Femur (tissue), 1 donor: Measurements from ENCODE around the gene COL18A1.
"Not testable (repeated sequence)": the region's sequence is repeated elsewhere in the genome, so short reads cannot be mapped to it uniquely, and the experiment has no call there.

Source experiments
- DNase-seq: peaks from one replicate; pipeline ENCODE4 v3.0.0-alpha.2; 2017

COL18A1 gene

GRCh38 chr21:45429221-45430175, 24.5 kb downstream of the COL18A1 start:
- no peak for DNase-seq

- no peak for DNase-seq
These were observed 25.8 kb downstream of the COL18A1 start for GRCh38 chr21:45430521-45431501.

DNA sequence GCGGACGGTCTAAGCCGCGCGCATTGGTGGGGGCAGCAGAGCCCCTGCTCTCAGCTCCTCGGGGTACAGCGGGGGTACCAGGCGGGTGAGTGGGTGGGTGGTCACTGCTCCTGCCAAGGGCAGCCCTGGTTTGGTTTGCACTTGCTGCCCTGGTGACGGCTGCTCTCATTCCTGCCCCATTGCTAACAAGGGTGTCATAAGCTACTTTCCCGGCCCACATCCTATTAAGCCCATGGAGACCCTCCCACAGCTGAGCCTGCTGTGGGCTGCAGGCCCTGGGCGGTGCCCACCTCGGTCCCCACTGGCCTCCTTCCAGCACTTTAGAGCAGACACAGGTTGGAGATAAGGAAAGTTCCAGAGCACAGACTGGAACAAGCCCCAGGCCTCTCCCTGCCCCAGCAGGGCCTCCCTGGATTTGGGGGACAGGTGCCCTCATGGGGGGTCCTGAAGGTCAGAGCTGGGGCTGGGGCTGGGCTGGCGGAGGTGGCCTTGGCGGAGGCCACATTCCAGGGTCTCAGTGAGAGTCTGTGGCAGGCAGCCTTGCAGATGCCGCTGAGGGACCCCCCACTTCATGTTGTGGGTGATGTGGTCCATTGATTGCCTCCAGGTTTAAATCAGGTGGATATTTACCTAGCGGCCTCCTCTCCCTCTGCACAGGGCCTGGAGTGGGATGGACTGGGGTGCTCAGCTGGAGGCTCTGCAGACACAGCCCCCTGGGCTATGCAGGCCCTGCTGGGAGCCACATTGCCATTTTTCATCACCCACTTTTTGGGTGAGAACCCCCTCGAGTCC, 27.0 kb downstream of the COL18A1 start:
- no peak for DNase-seq

DNA sequence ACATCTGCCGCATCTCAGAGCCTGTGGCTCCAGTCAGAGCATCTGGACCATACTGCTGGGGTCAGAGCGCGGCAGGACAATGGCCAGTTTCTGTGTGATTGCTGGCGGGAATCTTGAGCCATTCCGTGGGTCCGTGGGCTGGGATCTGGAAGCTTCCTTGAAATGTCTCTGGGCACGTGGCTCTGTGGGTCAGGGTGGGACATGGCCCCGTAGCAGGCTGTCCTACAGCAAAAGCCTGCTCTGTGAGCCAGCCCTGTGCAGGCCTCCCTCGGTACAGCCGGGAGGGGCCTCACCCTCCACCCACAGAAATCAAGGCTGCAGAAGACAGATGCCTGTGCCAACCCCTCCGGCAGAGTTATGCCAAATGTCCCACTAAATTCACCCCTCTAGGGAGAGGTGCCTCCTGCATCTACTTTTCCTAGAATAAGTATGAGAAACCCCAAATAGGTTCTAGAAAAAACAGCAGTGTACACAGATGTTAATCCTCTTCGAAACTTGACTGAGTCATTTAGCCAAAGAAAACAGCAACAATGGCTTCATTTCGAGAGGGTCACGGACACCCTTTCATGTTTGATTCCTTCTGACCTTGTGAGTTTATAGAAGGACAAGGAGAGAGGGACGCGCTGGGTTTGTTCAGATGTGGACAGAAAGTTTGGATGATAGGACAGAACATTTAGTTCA, 27.8 kb downstream of the COL18A1 start:
- DNase-seq, result no peak

DNA sequence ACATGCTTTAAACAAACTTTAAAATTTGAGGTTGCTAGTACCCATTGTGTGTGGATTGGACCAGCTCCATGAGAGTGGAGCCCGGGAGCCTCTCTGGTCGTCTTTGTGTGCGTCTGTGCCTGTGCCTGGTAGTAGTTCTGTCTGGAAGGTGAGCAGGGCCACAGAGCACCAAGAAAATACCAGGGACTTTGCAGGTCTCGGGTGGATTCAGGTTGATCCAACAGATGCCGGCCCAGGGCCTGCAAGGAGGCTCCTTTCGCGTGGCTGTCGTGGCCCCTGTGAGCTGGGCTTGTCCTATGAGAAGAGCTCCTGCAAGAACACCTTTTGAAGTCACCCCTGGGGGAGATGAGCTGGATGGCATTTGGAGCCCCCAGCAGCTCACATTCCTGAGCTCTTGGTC, 28.3 kb downstream of the COL18A1 start:
- no peak for DNase-seq

DNA sequence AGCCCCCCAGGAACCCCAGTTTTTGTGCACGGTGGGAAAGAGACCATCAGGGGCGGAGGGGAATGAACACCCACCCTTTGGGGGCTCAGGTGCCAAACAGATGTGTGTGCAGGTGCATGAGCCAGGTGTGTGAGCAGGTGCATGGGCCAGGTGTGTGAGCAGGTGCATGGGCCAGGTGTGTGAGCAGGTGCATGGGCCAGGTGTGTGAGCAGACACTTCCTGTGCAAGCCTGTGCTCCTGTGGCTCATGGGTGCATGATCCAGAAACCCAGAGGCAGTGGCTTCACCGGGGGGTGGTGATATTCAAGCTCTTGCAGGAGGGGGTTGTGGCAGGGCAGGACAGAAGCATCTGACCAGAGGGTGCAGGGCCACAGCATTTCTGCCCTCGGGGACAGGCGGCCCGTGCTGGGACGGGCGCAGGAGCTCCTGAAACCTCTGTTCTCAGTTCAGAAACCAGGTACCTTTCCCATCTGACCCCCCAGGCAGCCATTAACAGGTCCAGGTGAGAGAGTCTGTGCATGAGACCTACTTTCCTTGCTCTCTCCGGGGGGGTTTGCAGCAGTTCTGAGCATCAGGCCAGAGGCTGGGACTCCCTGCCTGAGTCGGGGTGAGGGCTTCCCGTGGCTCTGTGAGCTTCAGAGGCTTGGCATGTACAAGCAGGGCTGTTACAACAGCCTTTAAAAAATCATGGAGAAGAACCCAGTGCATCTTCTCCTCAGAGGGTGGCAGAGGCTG, 29.1 kb downstream of the COL18A1 start:
- no peak for DNase-seq

DNA sequence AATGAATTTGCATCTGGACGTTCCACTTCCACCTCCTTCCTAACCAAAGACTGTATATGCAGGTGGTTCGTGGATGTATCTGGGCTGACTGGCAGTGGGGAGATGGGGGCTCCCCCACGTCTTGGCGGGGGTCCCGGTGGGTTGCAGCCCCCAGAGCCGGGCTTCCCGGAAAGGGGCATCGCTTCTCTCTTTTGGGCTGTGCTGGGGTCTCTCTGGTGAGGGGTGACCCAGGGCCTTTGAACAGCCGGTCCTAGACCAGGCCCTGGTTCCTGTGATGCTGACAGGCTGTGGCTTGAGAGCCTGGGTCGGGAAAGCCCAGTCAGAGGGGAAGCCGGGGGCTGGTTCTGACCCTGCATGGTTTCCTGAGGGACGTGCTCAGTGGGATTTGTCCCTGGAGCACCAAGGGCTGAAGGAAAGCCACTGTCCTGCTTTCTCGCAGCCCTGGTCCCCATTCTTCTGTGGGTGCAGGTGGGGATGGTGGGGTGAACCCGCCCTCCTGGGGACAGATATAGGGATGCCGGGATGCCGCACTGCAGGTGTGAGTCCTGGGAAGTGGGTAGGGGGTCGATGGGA, 29.8 kb downstream of the COL18A1 start:
- DNase-seq, result no peak

DNA sequence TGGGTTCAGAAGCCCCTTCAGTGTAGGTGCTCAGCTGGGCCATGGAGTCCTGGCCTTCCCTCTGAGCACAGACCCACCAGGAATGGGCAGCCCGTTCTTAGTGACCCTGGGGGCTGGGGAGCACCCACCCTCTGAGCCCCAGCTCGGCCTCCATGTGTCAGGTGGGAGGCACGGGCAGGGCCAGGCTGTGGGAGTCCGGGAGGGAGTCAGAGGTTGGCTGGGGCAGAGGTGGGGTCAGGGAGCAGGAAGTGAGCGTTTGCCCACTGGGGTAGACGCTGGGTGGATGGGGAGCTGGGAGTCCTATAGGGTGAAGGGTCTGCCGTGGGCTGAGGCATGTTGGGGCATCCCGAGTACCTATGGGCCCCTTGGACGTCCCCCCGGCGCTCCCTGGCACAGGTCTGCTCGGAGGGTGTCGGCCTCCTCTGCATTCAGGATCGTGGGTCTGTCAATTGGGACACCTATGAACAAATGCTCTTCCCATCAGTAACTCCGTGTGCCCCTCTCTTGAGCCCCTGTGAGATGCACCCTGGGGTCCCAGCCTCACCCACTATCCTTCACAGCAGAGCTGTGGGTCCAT, 30.5 kb downstream of the COL18A1 start:
- DNase-seq, result no peak

DNA sequence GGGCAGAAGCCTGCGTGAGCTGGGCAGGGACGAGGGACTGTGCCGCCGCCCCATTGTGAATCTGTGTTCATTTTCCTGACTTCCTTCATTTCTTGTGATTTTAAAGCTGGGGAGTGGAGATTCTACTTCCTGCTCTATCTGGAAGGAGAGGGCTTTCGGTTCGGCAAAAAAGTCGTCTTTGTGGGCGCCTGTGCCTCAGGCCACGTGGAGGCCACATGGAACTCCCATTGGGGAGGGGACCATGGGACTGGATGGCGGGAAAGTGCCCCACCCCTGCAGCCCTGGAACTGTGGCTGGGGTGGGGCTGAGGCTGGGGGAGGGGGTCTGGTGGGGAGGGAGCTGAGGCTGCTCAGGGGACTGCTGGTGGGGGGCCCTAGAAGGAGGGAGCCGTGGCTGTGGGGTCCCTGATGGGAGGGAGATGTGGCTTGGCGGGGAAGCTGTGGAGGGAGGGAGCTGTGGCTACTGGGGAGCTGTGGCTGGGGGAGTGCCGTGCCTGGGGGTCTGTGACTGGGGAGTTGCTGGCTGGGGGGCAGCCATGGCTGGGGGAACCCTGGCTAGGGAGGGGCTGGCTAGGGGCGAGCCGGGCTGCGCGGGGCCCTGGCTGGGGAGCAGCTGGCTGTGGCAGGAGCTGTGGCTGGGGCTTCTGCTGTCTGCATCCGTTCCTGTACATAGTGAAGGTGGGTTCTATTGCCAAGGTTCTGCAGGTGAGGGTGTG, 31.5 kb downstream of the COL18A1 start:
- DNase-seq, result no peak

GRCh38 chr21:45437844-45438243, 32.9 kb downstream of the COL18A1 start:
- DNase-seq, result not testable (repeated sequence)

DNA sequence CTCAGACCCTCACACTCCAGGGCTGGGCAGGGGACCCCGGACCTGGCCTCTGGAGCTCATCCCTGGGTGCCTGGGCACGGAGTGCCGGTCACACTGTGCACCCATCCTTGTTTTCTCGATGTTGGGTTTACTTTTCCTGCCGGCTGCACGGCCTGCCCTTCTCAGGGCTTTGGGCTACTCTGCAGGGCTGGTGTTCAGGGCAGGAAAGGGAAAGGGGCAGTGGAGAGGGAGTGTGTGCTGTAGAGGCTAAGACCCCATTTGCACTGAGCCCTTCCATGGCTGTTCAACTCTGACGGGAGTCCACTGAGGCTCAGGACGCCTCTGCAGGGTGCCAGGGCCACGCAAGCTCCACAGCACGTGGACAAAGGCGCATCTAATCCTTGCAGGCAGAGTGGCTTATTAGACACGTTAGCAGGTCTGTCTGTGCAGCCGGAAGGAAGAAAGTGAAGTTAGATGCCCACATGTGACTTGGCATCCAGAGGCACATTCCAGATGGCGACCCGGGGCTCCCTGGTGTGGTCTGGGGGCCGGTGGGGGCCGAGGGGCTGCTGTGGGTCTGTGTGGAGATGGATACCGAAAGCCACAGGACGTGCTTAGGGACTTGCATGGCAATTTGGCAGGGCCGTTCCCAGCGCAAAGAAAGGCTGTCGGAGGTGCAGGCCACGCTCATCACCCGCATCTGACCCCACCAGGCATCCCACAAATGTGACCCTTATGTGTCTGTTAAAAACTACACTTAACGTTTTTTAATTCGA, 33.6 kb downstream of the COL18A1 start:
- no peak for DNase-seq

DNA sequence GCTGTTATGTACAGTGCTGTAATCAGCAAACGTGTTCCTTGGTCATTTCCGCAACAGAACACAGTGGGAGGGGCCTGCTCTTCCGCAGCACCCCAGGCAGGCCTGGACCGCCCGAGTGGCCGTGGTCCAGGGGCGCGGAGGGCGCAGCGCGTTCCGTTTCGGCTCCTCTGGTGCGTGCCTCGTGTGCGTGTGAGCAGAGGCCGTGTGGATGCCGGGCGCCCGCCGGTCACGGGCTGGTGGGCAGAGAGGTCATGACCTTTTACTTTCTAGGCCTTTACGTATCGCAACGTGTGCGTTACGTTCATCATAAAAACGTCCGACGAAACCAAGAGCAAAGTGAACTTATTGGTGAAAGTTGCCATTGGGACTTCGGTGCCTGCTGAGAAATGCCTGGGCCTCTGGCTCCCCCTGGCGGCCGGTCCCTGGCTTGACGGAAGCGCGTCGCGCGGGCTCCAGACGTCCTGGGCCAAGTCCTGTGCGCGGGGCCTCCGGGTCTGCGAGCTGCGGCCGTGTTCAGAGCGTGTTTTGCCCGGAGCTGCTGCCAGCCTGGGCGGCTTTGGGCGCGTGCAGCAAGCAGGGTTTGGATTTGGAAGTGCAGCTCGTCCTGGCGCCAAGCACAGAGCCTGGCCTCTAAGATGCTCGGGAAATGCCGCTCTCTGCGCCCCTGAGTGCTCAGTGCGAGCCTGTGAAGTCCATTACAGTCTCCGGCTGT, 34.4 kb downstream of the COL18A1 start:
- DNase-seq, result peak; percentile 91

- no peak for DNase-seq
These were observed 35.0 kb downstream of the COL18A1 start for GRCh38 chr21:45439901-45440461.

GRCh38 chr21:45440736-45441350, 35.9 kb downstream of the COL18A1 start:
- DNase-seq, result no peak

- no peak for DNase-seq
These were observed 36.7 kb downstream of the COL18A1 start for GRCh38 chr21:45441431-45442255.

GRCh38 chr21:45442276-45442675, 37.3 kb downstream of the COL18A1 start:
- no peak for DNase-seq
